Activated CD4-positive, alpha-beta T cell treated with anti-CD3 and anti-CD28 coated beads, Interleukin-2, amount 50 U/mL, for 24 hours (primary cell): ENCODE data around the gene WDCP.
A peak's percentile ranks its signal among the peaks of the same experiment; 100 is the strongest.
"Not testable (repeated sequence)": the region's sequence is repeated elsewhere in the genome, so short reads cannot be mapped to it uniquely, and the experiment has no call there.

Source experiments
- DNase-seq, 2 donors: peaks; one replicate each; pipeline ENCODE4 v3.0.0-alpha.2; 2020; ENCODE audit warnings: low read depth in 1 of 2, low spot score in 1 of 2

Gene WDCP

GRCh38 chr2:24046930-24047702, at the start of gene WDCP:
Gene WDCP (minus strand): TSS chr2:24047391. CDS start chr2:24039494, 7,897 bp downstream.
- peak; percentile 78 to 95 for DNase-seq

DNA sequence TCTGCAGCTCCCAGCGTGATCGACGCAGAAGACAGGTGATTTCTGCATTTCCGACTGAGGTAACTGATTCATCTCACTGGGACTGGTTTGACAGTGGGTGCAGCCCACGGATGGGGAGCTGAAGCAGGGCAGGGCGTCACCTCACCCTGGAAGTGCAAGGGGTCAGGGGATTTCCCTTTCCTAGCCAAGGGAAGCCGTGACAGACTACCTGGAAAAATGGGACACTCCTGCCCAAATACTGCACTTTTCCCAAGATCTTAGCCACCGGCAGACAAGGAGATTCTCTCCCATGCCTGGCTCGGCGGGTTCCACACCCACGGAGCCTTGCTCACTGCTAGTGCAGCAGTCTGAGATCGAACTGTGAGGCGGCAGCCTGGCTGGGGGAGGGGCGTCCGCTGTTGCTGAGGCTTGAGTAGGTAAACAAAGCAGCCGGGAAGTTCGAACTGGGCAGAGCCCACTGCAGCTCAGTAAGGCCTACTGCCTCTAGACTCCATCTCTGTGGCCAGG, 48.0 kb upstream of the WDCP start:
- not testable (repeated sequence) for DNase-seq

DNA sequence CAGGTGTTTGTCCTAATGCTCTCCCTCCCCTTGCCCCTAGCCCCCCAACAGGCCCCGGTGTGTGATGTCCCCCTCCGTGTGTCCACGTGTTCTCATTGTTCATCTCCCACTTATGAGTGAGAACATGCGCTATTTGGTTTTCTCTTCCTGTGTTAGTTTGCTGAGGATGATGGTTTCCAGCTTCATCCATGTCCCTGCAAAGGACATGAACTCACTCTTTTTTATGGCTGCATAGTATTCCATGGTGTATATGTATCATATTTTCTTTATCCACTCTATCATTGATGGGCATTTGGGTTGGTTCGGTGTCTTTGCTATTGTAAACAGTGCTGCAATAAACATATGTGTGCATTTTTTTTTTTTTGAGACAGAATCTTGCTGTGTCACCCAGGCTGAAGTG, 46.1 kb upstream of the WDCP start:
- not testable (repeated sequence) for DNase-seq

GRCh38 chr2:24088821-24089359, 41.7 kb upstream of the WDCP start:
- DNase-seq, result no peak

DNA sequence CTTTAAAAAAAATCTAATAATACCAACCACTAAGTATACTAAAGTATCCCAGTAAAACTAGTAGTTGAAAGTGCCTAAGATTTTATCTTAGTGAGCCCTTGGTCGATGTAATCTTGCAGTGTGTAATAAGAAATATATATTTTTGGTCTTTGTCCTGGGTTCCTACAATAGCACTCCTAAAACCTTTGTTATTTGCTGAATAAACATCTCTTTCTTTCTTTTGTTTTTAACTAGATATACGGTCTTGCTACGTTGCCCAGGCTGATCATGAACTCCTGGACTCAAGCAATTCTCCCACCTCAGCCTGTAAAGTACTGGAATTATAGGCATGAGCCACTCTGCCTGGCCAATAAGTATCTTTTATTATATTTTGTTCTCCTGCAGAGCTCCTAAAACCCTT, 39.8 kb upstream of the WDCP start:
- DNase-seq, result no peak

GRCh38 chr2:24086241-24086640, 39.0 kb upstream of the WDCP start:
- DNase-seq, result no peak

DNA sequence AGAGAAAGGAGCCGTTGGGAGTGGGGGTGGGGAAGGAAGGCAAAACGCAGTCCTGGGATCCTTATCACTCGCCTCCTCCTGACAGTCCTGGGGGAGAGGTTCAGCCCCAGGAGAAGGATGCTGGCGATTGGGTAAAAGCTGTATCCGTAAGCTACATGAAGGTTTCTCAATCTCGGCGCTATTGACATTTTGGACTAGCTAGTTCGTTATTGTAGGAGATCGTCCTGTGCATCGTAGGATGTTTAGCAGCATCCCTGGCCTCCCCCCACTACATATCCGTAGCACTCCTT, 38.0 kb upstream of the WDCP start:
- no peak for DNase-seq

DNA sequence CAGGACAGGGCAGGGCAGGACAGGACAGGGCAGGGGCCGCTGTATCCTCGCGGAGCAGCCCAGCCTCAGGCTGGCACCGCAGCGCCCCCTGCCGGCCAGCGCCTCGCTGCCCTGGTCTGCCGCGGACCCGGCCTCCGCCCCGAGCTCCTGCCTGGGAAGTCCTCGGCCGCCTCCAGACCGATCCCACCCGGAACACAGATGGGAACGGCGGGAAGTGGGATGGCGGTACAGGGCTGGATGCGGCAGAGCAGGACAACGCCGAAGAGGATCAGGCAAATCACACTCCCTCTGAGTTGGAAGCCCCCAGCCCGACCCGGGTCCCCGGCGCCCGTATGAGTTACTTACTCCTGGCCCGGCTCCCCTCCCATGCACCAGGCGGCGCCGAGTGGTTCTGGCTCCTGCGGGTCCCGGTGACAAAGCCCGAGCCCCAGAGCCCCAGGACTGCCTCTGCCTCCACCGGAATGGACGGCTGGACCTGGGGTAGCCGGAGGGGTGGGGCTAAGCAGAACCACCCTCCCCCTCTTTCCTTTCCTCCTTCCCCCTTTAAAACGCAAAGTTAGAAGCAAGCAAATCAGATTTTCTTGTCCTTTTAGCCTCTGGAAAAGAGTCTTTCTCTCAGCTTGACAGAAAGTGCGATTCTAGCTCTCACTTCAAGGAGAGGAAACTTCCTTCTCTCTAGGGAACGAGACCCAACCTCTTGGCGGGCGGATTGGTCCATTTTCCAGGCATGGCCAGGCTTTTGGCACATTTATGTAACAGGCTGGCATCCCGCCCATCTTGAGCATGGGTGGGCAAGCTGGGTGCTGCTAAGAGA, 37.4 kb upstream of the WDCP start, which contains the start of gene TP53I3:
TSS of gene TP53I3 (minus strand) at position 449 of the 814 bp plus-strand sequence. CDS start 508 bp downstream, outside the sequence.
- peak; percentile 65 to 81 for DNase-seq

- DNase-seq, result peak in 1 of 2 donors; percentile 1
Observed at GRCh38 chr2:24083567-24084385, 36.6 kb upstream of the WDCP start.

DNA sequence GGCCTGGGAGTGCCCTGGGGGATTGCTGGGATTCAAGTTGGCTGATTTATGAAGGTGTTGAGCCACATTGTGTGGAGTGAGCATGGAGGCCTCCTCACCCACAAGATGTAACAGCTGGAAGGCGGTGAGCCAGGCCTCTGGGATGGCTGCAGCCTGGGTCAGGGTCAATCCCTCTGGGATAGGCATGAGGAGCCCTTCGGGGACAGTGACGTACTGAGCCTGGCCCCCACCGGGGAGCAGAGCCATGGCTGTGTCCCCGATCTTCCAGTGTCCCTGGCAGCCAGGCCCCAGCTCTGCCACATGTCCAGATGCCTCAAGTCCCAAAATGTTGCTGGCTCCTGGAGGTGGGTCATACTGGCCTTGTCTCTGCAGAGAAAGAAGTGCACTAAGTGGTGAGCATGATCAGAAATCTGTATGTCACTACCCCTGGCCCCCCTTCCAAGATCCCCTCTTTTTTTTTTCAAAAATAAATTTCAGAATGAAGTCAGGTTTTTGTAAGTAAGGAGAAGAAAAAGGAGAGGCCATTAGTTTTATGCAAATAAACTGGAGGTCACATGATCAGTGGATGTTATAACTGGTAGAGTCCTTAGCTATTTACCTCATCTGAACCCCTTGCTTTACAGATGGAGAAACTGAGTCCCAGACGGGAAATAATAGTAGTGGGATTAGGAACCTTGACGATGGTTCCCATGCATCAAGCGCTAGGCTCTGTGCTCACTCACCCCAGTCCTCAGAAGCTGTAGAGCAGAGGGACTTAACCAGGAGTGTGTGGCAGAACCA, 35.8 kb upstream of the WDCP start:
- no peak for DNase-seq

DNA sequence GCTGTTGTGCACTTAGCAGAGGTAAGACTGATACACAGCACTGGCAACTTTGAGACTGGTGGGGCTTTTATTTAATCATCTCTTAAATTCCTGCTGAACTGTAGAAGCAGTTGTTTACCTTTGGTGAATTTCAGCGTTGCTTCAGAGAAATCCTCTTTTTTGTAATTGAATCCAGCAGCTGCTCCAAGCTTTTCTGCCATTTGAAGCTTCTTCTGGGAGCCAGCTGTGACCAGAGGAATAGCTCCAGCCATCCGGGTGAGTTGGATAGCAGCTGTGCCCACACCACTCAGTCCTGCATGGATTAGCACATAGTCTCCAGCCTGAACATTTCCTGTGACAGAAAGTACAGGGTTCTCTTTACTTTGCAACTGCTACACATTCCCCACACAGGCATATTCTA, 33.5 kb upstream of the WDCP start:
- no peak for DNase-seq

DNA sequence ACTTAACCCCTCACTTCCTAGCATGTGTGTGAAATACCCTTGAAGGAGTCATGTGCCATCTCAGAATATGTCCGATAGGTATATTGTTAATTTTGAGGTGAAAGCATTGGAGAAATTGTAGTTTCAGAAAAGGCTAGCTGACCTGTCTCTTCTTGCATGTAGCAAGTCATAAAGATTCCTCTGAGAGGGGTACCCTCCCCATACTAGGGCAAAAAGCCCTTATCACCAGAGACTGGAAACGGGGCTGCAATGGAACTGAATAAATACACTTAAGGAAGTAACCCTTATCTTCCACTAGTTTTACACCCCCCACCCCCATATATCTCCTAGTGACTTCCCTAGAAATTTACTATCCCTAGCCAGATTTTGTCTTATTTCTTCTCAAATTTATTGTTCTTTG, 30.7 kb upstream of the WDCP start:
- DNase-seq, result no peak

DNA sequence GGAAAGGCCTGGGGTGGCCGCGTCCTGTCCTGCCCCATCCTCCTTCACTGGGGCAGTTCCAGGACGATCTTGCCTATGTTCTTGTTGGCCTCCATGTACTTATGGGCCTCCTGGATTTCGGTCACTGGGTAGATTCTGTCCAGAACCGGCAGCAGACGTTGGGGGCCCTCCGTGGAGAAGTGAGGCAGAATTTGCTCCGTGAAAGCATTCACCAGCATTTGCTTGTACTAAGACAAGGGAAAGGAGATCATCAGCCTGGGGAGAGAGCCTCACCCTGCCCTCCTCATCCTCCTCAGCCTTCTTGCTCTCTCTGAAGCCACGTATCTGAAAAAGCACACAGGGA, 30.3 kb upstream of the WDCP start:
- no peak for DNase-seq

- DNase-seq, result no peak
Observed at GRCh38 chr2:24076849-24077534, 29.8 kb upstream of the WDCP start.

GRCh38 chr2:24075915-24076848, 29.0 kb upstream of the WDCP start, which contains the start of gene SF3B6:
Gene SF3B6 (minus strand): TSS chr2:24076326. CDS start chr2:24076229, 97 bp downstream.
- DNase-seq, result peak; percentile 98 to 99

DNA sequence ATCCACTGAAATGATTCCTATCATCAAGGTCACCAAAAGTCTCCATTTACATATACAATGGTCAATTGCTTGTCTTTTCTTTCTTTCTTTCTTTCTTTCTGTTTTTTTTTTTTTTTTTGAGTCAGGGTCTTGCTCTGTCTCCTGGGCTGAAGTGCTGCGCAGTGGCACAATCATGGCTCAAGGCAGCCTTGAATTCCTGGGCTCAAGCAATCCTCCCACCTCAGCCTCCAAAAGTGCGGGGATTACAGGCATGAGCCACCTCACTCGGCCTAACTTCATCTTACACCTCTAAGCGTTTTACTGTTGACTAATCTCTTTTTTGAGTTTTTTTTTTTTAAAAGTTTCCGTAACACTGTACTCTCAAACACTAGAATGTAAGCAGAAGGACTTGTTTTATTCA, 28.1 kb upstream of the WDCP start:
- DNase-seq, result no peak

DNA sequence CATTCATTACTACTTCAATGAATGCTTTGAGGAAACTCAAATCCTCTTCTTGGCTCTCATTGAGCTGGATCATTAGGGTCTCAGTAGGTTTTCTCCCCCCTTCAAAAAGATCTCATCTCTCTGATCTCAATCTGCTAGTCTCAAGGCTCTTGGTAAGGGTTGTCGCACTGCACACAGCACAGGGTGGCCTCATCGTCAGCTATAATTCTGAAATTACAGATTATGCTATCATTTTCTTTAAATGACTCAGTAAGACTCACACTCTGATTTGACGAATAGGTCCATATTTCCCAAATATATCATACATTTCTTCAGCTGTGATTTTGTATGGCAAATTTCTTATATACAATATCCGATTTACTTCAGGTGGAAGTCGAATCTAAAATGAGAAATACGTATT, 26.6 kb upstream of the WDCP start:
- no peak for DNase-seq

GRCh38 chr2:24072259-24072658, 25.1 kb upstream of the WDCP start:
- DNase-seq, result no peak

GRCh38 chr2:24065341-24065740, 18.1 kb upstream of the WDCP start:
- no peak for DNase-seq
